Mesenchymal stem cell (in vitro differentiated cells and primary cell): ENCODE results near the gene GATA1.

ENCODE experiments used
- DNase-seq: peaks from one replicate; pipeline ENCODE4 v3.0.0-alpha.2; 2013
- H2AFZ ChIP-seq: one replicate; pipeline ENCODE4 v1.6.1; 2013; ENCODE audit warnings: low read depth, mild to moderate bottlenecking, control low read depth, inconsistent platforms, low read length, moderate library complexity
- H2AK5ac ChIP-seq: 2 replicates; pipeline ENCODE4 v1.6.1; 2013; ENCODE audit warnings: low read length, moderate library complexity, mild to moderate bottlenecking, inconsistent platforms; ENCODE audit not compliant: severe bottlenecking
- H2BK120ac ChIP-seq: one replicate; pipeline ENCODE4 v1.6.1; 2013; ENCODE audit warnings: low read depth, mild to moderate bottlenecking, inconsistent platforms, low read length, moderate library complexity
- H2BK12ac ChIP-seq, 2 experiments: one replicate each; pipeline ENCODE4 v1.6.1; 2013; ENCODE audit warnings: inconsistent platforms in 2 of 2, low read length in 2 of 2, mild to moderate bottlenecking in 2 of 2, moderate library complexity in 2 of 2, control low read depth in 1 of 2
- H2BK15ac ChIP-seq: one replicate; pipeline ENCODE4 v1.6.1; 2013; ENCODE audit warnings: mild to moderate bottlenecking, low read depth, inconsistent platforms; ENCODE audit not compliant: poor library complexity, severe bottlenecking
- H2BK5ac ChIP-seq: 2 replicates; pipeline ENCODE4 v1.6.1; 2013; ENCODE audit warnings: low read depth, mild to moderate bottlenecking, low read length, control low read depth, inconsistent platforms; ENCODE audit not compliant: poor library complexity, severe bottlenecking
- H3K14ac ChIP-seq, 2 experiments: one replicate each; pipeline ENCODE4 v1.6.1; 2013; ENCODE audit warnings: inconsistent platforms in 2 of 2, low read length in 2 of 2, control low read depth in 1 of 2, mild to moderate bottlenecking in 1 of 2, moderate library complexity in 1 of 2
- H3K18ac ChIP-seq, 2 experiments: one replicate each; pipeline ENCODE4 v1.6.1; 2013; ENCODE audit warnings: inconsistent platforms in 2 of 2, low read length in 2 of 2, control low read depth in 1 of 2, low read depth in 1 of 2, mild to moderate bottlenecking in 1 of 2
- H3K23ac ChIP-seq, 2 experiments: one replicate each; pipeline ENCODE4 v1.6.1; 2013; ENCODE audit warnings: inconsistent platforms in 2 of 2, low read length in 2 of 2, mild to moderate bottlenecking in 2 of 2, moderate library complexity in 2 of 2, control low read depth in 1 of 2
- H3K27ac ChIP-seq: 2 replicates; pipeline ENCODE4 v1.5.1; 2013; ENCODE audit warnings: mild to moderate bottlenecking, moderate library complexity, low read length, control low read depth, inconsistent platforms; ENCODE audit not compliant: poor library complexity, severe bottlenecking
- H3K27me3 ChIP-seq, 2 experiments: 2 replicates each; pipeline versions ENCODE4 v1.6.1 to v1.7.0; 2013; ENCODE audit warnings: low read length in 2 of 2, mild to moderate bottlenecking in 2 of 2, moderate library complexity in 2 of 2, control low read depth in 1 of 2, inconsistent platforms in 1 of 2; ENCODE audit not compliant: control insufficient read depth in 1 of 2, insufficient read depth in 1 of 2
- H3K36me3 ChIP-seq, 2 experiments: 2 replicates each; pipeline versions ENCODE4 v1.6.1 to v1.7.0; 2013; ENCODE audit warnings: low read length in 2 of 2, control low read depth in 1 of 2, inconsistent platforms in 1 of 2, low read depth in 1 of 2, mild to moderate bottlenecking in 1 of 2; ENCODE audit not compliant: insufficient read depth in 2 of 2, control insufficient read depth in 1 of 2
- H3K4ac ChIP-seq, 2 experiments: one replicate each; pipeline ENCODE4 v1.6.1; 2013; ENCODE audit warnings: inconsistent platforms in 2 of 2, low read length in 2 of 2, mild to moderate bottlenecking in 2 of 2, moderate library complexity in 2 of 2, control low read depth in 1 of 2, low read depth in 1 of 2
- H3K4me1 ChIP-seq: 2 replicates; pipeline ENCODE4 v1.6.1; 2013; ENCODE audit warnings: low read depth, low read length, control low read depth; ENCODE audit not compliant: control insufficient read depth, insufficient read depth
- H3K4me2 ChIP-seq: 2 replicates; pipeline ENCODE4 v1.6.1; 2013; ENCODE audit warnings: low read length, mild to moderate bottlenecking, inconsistent platforms; ENCODE audit not compliant: poor library complexity, severe bottlenecking
- H3K4me3 ChIP-seq, 2 experiments: 2 replicates each; pipeline versions ENCODE4 v1.5.1 to v1.7.0; 2013; ENCODE audit warnings: low read length in 2 of 2, mild to moderate bottlenecking in 2 of 2, control low read depth in 1 of 2, low read depth in 1 of 2; ENCODE audit not compliant: insufficient read depth in 1 of 2
- H3K79me1 ChIP-seq: replicated peaks from 2 replicates; pipeline ENCODE4 v1.6.1; 2013; ENCODE audit warnings: mild to moderate bottlenecking, control low read depth, low read length, inconsistent platforms; ENCODE audit not compliant: poor library complexity, severe bottlenecking
- H3K9ac ChIP-seq: 2 replicates; pipeline ENCODE4 v1.7.0; 2013; ENCODE audit warnings: mild to moderate bottlenecking, low read length, moderate library complexity
- H3K9me3 ChIP-seq: 2 replicates; pipeline ENCODE4 v1.7.0; 2013; ENCODE audit warnings: mild to moderate bottlenecking, low read length; ENCODE audit not compliant: control insufficient read depth
- H4K8ac ChIP-seq: one replicate; pipeline ENCODE4 v1.6.1; 2013; ENCODE audit warnings: inconsistent platforms, mild to moderate bottlenecking, low read length, moderate library complexity
- H4K91ac ChIP-seq: one replicate; pipeline ENCODE4 v1.6.1; 2013; ENCODE audit warnings: mild to moderate bottlenecking, low read length, inconsistent platforms
- WGBS: methylation state at CpG from one replicate; pipeline ENCODE4 v1.1.7; 2013; ENCODE audit warnings: mixed read lengths; 5-methylcytosine and 5-hydroxymethylcytosine counted together

GATA1 gene

GRCh38 chrX:48801280-48802088, 15.1 kb downstream of the GATA1 start, which contains the start of gene HDAC6:
Gene HDAC6 (plus strand): TSS chrX:48802067. CDS start chrX:48802693, 626 bp downstream.
- peak within 1 kb of the TSS; percentile 100 for H4K8ac ChIP-seq
- peak within 1 kb of the TSS; percentile 53 for H2AFZ ChIP-seq
- H3K23ac ChIP-seq, result peak within 1 kb of the TSS in 1 of 2 experiments; percentile 72
- H2BK120ac ChIP-seq, result peak within 1 kb of the TSS; percentile 73
- H3K9me3 ChIP-seq, result no peaks in the 10 kb centered on the region
- H3K79me1 ChIP-seq, result peaks cover 7% of the 10 kb centered on the region
- H3K4me2 ChIP-seq, result peak within 1 kb of the TSS; percentile 66
- peak within 1 kb of the TSS; percentile 80 to 82 for H3K4me3 ChIP-seq
- under 1% methylated on average over 80 of the region's 89 CpGs for WGBS
- H3K27me3 ChIP-seq, result peaks cover 0 to 14% of the 10 kb centered on the region in 2 experiments
- H2AK5ac ChIP-seq, result no peak within 1 kb of the TSS
- peak within 1 kb of the TSS in 1 of 2 experiments; percentile 81 for H3K14ac ChIP-seq
- peak within 1 kb of the TSS; percentile 95 for H3K9ac ChIP-seq
- peak within 1 kb of the TSS; percentile 99 for H3K27ac ChIP-seq
- H3K36me3 ChIP-seq, result peaks cover 7 to 12% of the 10 kb centered on the region in 2 experiments
- H2BK15ac ChIP-seq, result no peak within 1 kb of the TSS
- H4K91ac ChIP-seq, result peak within 1 kb of the TSS; percentile 99
- H3K4me1 ChIP-seq, result peaks cover 4% of the 10 kb centered on the region
- no peak within 1 kb of the TSS for H2BK12ac ChIP-seq
- peak within 1 kb of the TSS in 1 of 2 experiments; percentile 88 for H3K4ac ChIP-seq
- peak; percentile 99 for DNase-seq
- peak within 1 kb of the TSS; percentile 70 to 95 for H3K18ac ChIP-seq
- H2BK5ac ChIP-seq, result peak within 1 kb of the TSS; percentile 89

- H2BK15ac ChIP-seq, result no peak overlapping the region
- peaks cover 7% of the 10 kb centered on the region for H3K79me1 ChIP-seq
- H2BK5ac ChIP-seq, result peak overlapping the region; percentile 62
- H3K4me1 ChIP-seq, result peaks cover 4% of the 10 kb centered on the region
- H2BK12ac ChIP-seq, result no peak overlapping the region
- H3K14ac ChIP-seq, result no peak overlapping the region
- peaks cover 7 to 13% of the 10 kb centered on the region in 2 experiments for H3K36me3 ChIP-seq
- no peak overlapping the region for H2AK5ac ChIP-seq
- peaks cover 0 to 8% of the 10 kb centered on the region in 2 experiments for H3K27me3 ChIP-seq
- no peaks in the 10 kb centered on the region for H3K9me3 ChIP-seq
- DNase-seq, result peak; percentile 89
- peak overlapping the region in 1 of 2 experiments; percentile 28 for H3K4ac ChIP-seq
- peak overlapping the region; percentile 32 for H3K4me2 ChIP-seq
- H2AFZ ChIP-seq, result peak overlapping the region; percentile 42
- H3K23ac ChIP-seq, result no peak overlapping the region
- H3K18ac ChIP-seq, result peak overlapping the region; percentile 48 to 70
- no peak overlapping the region for H2BK120ac ChIP-seq
- H4K91ac ChIP-seq, result no peak overlapping the region
- peak overlapping the region; percentile 60 to 82 for H3K4me3 ChIP-seq
- H4K8ac ChIP-seq, result peak overlapping the region; percentile 87
- peak overlapping the region; percentile 99 for H3K27ac ChIP-seq
- 11% methylated on average over 26 of the region's 40 CpGs for WGBS
- peak overlapping the region; percentile 95 for H3K9ac ChIP-seq
These were observed 15.9 kb downstream of the GATA1 start for GRCh38 chrX:48802089-48802904.

GRCh38 chrX:48802905-48803200, 16.5 kb downstream of the GATA1 start:
- Histone ChIP-seq H3K27ac (peak overlapping the region; percentile 99), H2BK5ac (peak overlapping the region; percentile 31), H3K23ac (no peak overlapping the region), H3K27me3 (peaks cover 0 to 3% of the 10 kb centered on the region in 2 experiments), H2AK5ac (no peak overlapping the region), H3K79me1 (peaks cover 7% of the 10 kb centered on the region), H4K8ac (no peak overlapping the region), H2BK120ac (no peak overlapping the region), H3K4ac (peak overlapping the region in 1 of 2 experiments; percentile 28), H3K9ac (peak overlapping the region; percentile 95), H3K18ac (no peak overlapping the region), H4K91ac (no peak overlapping the region), H2BK12ac (no peak overlapping the region), H3K4me3 (peak overlapping the region; percentile 60 to 82), H3K14ac (no peak overlapping the region), H3K36me3 (peaks cover 7 to 14% of the 10 kb centered on the region in 2 experiments), H2BK15ac (no peak overlapping the region), H2AFZ (no peak overlapping the region), H3K4me1 (peaks cover 4% of the 10 kb centered on the region), H3K9me3 (no peaks in the 10 kb centered on the region), H3K4me2 (peak overlapping the region; percentile 32)
- peak; percentile 1 for DNase-seq
- 66% methylated on average over 4 of the region's 4 CpGs for WGBS

- Histone ChIP-seq H4K91ac (no peak overlapping the region), H3K4me2 (no peak overlapping the region), H2BK15ac (no peak overlapping the region), H3K23ac (no peak overlapping the region), H3K18ac (no peak overlapping the region), H2AK5ac (no peak overlapping the region), H3K4me3 (no peak overlapping the region), H3K4ac (no peak overlapping the region), H3K4me1 (no peaks in the 10 kb centered on the region), H4K8ac (no peak overlapping the region), H3K9ac (no peak overlapping the region), H3K14ac (no peak overlapping the region), H3K79me1 (peaks cover 6% of the 10 kb centered on the region), H2BK5ac (no peak overlapping the region), H3K36me3 (peaks cover 7 to 19% of the 10 kb centered on the region in 2 experiments), H3K27ac (no peak overlapping the region), H3K9me3 (no peaks in the 10 kb centered on the region), H3K27me3 (no peaks in the 10 kb centered on the region), H2AFZ (no peak overlapping the region), H2BK120ac (no peak overlapping the region), H2BK12ac (no peak overlapping the region)
- DNase-seq, result no peak
- 100% methylated on average over 2 of the region's 4 CpGs for WGBS
These were observed 19.7 kb downstream of the GATA1 start for GRCh38 chrX:48806081-48806480.
